ENCODE results near the gene ATP5F1C.

DNA sequence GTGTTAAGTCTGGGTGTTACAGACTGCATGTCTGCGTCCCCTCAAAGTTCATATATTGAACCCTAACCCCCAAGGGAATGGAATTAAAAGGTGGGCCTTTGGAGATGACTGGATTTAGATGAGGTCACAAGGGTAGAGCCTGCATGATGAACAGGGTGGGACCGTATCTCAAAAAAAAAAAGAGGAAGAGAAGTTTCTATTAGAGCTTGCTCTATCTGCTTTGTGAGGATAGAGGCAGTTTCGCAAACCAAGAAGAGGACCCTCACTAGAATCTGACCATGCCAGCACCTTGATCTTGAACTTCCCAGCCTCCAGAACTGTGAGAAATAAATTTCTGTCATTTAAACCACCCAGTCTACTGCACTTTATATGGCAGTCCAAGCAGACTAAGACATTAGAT, 1.5 kb upstream of the ATP5F1C start:
- TF ChIP-seq EZH2 (IDR thresholded peaks at IDR 0.05; ENCODE audit: low read length, unreplicated experiment) (no peak), EZH2phosphoT487 (IDR thresholded peaks at IDR 0.05; ENCODE audit: borderline replicate concordance, low read length) (no peak)
